Liver (tissue), 9 donors: ENCODE data around the gene DSCAM. TPM values are rescaled to one million over a fixed set of nuclear protein-coding genes. Genes with fewer than 3 reads are reported as not detected.

Experiments
- DNase-seq: peaks from one replicate; pipeline ENCODE4 v3.0.0-alpha.2; 2017; ENCODE audit warnings: low spot score
- H3K27ac ChIP-seq, 2 donors: one replicate each; pipeline ENCODE4 v1.7.0; 2013; ENCODE audit warnings: inconsistent platforms in 2 of 2, low read length in 2 of 2, control low read depth in 1 of 2, low read depth in 1 of 2, mild to moderate bottlenecking in 1 of 2
- H3K27me3 ChIP-seq, 4 donors: one replicate each; pipeline versions ENCODE4 v1.6.1 to v1.7.0; 2013; ENCODE audit warnings: low read length in 3 of 4, inconsistent platforms in 1 of 4, mild to moderate bottlenecking in 1 of 4, moderate library complexity in 1 of 4; ENCODE audit not compliant: control insufficient read depth in 4 of 4, insufficient read depth in 4 of 4
- H3K36me3 ChIP-seq, 4 donors: one replicate each; pipeline versions ENCODE4 v1.6.1 to v1.7.0; 2013; ENCODE audit warnings: low read length in 3 of 4, mild to moderate bottlenecking in 3 of 4, low read depth in 1 of 4, moderate library complexity in 1 of 4; ENCODE audit not compliant: control insufficient read depth in 4 of 4, insufficient read depth in 3 of 4
- H3K4me1 ChIP-seq, 4 donors: one replicate each; pipeline versions ENCODE4 v1.6.1 to v1.7.0; 2013; ENCODE audit warnings: low read length in 3 of 4, mild to moderate bottlenecking in 3 of 4, moderate library complexity in 1 of 4; ENCODE audit not compliant: control insufficient read depth in 4 of 4, insufficient read depth in 4 of 4
- H3K4me3 ChIP-seq, 3 donors: one replicate each; pipeline versions ENCODE4 v1.6.1 to v1.7.0; 2013; ENCODE audit warnings: low read length in 3 of 3, control low read depth in 1 of 3, low read depth in 1 of 3, mild to moderate bottlenecking in 1 of 3
- H3K9ac ChIP-seq, 2 donors: one replicate each; pipeline ENCODE4 v1.7.0; 2013; ENCODE audit warnings: low read length in 2 of 2, mild to moderate bottlenecking in 2 of 2, moderate library complexity in 2 of 2, control low read depth in 1 of 2, low read depth in 1 of 2
- H3K9me3 ChIP-seq, 4 donors: one replicate each; pipeline versions ENCODE4 v1.6.1 to v1.7.0; 2013; ENCODE audit warnings: low read length in 3 of 4; ENCODE audit not compliant: control insufficient read depth in 4 of 4
- ATF3 ChIP-seq: IDR thresholded peaks from 2 replicates; pipeline ENCODE4 v1.6.1; 2016; ENCODE audit warnings: antibody characterized with exemption
- CTCF ChIP-seq: fragments of 150-350 bp; IDR thresholded peaks from 2 replicates; pipeline ENCODE4 v1.5.1; 2017; ENCODE audit warnings: improper control_type of control experiment, low read depth, low read length; ENCODE audit not compliant: missing input control
- EGR1 ChIP-seq, 2 donors: IDR thresholded peaks; 2 replicates each; pipeline ENCODE4 v1.6.1; 2016 to 2018; ENCODE audit warnings: antibody characterized with exemption in 2 of 2, low read depth in 2 of 2
- FOXA1 ChIP-seq: IDR thresholded peaks from 2 replicates; pipeline ENCODE4 v1.6.1; 2016; ENCODE audit warnings: antibody characterized with exemption
- FOXA2 ChIP-seq: IDR thresholded peaks from 2 replicates; pipeline ENCODE4 v1.6.1; 2016; ENCODE audit warnings: antibody characterized with exemption
- GABPA ChIP-seq, 2 donors: IDR thresholded peaks in 1 of 2; conservative IDR thresholded peaks in 1 of 2; 2 replicates each; pipeline ENCODE4 v1.6.1; 2016; ENCODE audit warnings: antibody characterized with exemption in 2 of 2, mild to moderate bottlenecking in 1 of 2, moderate library complexity in 1 of 2
- HNF4A ChIP-seq, 2 donors: conservative IDR thresholded peaks; 2 replicates each; pipeline ENCODE4 v1.6.1; 2016; ENCODE audit warnings: antibody characterized with exemption in 2 of 2, mild to moderate bottlenecking in 2 of 2
- JUND ChIP-seq, 2 donors: IDR thresholded peaks; 2 replicates each; pipeline ENCODE4 v1.6.1; 2016; ENCODE audit warnings: antibody characterized with exemption in 2 of 2
- MAX ChIP-seq: IDR thresholded peaks from 2 replicates; pipeline ENCODE4 v1.6.1; 2016; ENCODE audit warnings: antibody characterized with exemption
- NR2F2 ChIP-seq: IDR thresholded peaks from 2 replicates; pipeline ENCODE4 v1.6.1; 2016; ENCODE audit warnings: antibody characterized with exemption
- RAD21 ChIP-seq, 2 donors: IDR thresholded peaks; 2 replicates each; pipeline ENCODE4 v1.6.1; 2016; ENCODE audit warnings: antibody characterized with exemption in 2 of 2, mild to moderate bottlenecking in 2 of 2
- REST ChIP-seq: IDR thresholded peaks from 2 replicates; pipeline ENCODE4 v1.6.1; 2016; ENCODE audit warnings: antibody characterized with exemption, mild to moderate bottlenecking
- RXRA ChIP-seq, 2 donors: IDR thresholded peaks; 2 replicates each; pipeline ENCODE4 v1.6.1; 2017 to 2018; ENCODE audit warnings: antibody characterized with exemption in 2 of 2, mild to moderate bottlenecking in 1 of 2
- SP1 ChIP-seq: IDR thresholded peaks from 2 replicates; pipeline ENCODE4 v1.6.1; 2018; ENCODE audit warnings: antibody characterized with exemption, mild to moderate bottlenecking
- TAF1 ChIP-seq: conservative IDR thresholded peaks from 2 replicates; pipeline ENCODE4 v1.6.1; 2016; ENCODE audit warnings: antibody characterized with exemption, mild to moderate bottlenecking
- ZBTB33 ChIP-seq: IDR thresholded peaks from 2 replicates; pipeline ENCODE4 v1.6.1; 2016; ENCODE audit warnings: antibody characterized with exemption
- WGBS: extraction: QIAGEN DNeasy Blood & Tissue Kit; methylation state at CpG from one replicate; pipeline ENCODE4 v1.1.7; 2013; 5-methylcytosine and 5-hydroxymethylcytosine counted together
- polyA plus RNA-seq, 2 donors: library from polyadenylated mRNA; stranded (reverse) in 1 of 2; unstranded in 1 of 2; fragments of 200-250 nt in 1 of 2; fragments of >200 nt in 1 of 2; fragmentation: Nextera tagmentation in 1 of 2; extraction: Ambion mirVana in 1 of 2; gene quantifications; one replicate each; pipeline versions ENCODE4 v1.2.1 to v1.2.3, GENCODE V29; 2013 to 2015
- total RNA-seq, 2 donors: library from RNA; depleted of rRNA; stranded (reverse); fragments of >200 nt; gene quantifications; one replicate each; pipeline ENCODE4 v1.2.3, GENCODE V29; 2014
- donor health status: healthy.
- donor health status: healthy.
- donor health status: healthy.
- donor health status: healthy.
- donor health status: healthy.

DSCAM gene
- total and polyA plus RNA-seq, 4 donors, result 0.02 to 0.23 (median 0.10) TPM

GRCh38 chr21:40074710-40075109, 772.2 kb downstream of the DSCAM start:
- Histone ChIP-seq H3K4me3 (no peak overlapping the region), H3K9me3 (no peaks in the 10 kb centered on the region), H3K36me3 (no peaks in the 10 kb centered on the region), H3K9ac (no peak overlapping the region), H3K4me1 (no peaks in the 10 kb centered on the region), H3K27ac (no peak overlapping the region), H3K27me3 (peaks cover 0 to 4% (median 0%) of the 10 kb centered on the region in 4 donors)
- DNase-seq, result no peak
- TF ChIP-seq ATF3 (no peak), NR2F2 (no peak), ZBTB33 (no peak), SP1 (no peak), JUND (IDR thresholded peaks at IDR 0.05) (no peak)
- WGBS, result 83% methylated on average over 8 of the region's 8 CpGs

- Histone ChIP-seq H3K27me3 (peaks cover 0 to 4% (median 0%) of the 10 kb centered on the region in 4 donors), H3K36me3 (no peaks in the 10 kb centered on the region), H3K4me3 (no peak overlapping the region), H3K9me3 (no peaks in the 10 kb centered on the region), H3K9ac (no peak overlapping the region), H3K27ac (no peak overlapping the region), H3K4me1 (no peaks in the 10 kb centered on the region)
- no peak for DNase-seq
- WGBS, result 70% methylated on average over 6 of the region's 6 CpGs
- TF ChIP-seq MAX, result no peak
- TF ChIP-seq JUND (IDR thresholded peaks at IDR 0.05), result no peak
- TF ChIP-seq GABPA (IDR thresholded peaks at IDR 0.05 in 1 of 2, conservative IDR thresholded peaks at IDR 0.05 in 1 of 2), result no peak
- no peak for TF ChIP-seq TAF1
- TF ChIP-seq REST, result no peak
- no peak for TF ChIP-seq FOXA2
- no peak for TF ChIP-seq SP1
- TF ChIP-seq FOXA1, result no peak
- TF ChIP-seq ATF3, result no peak
- no peak for TF ChIP-seq ZBTB33
- no peak for TF ChIP-seq CTCF
- no peak for TF ChIP-seq RAD21 (IDR thresholded peaks at IDR 0.05)
- no peak for TF ChIP-seq EGR1 (IDR thresholded peaks at IDR 0.05; ENCODE audit: low read depth in 2 of 2)
- no peak for TF ChIP-seq HNF4A (conservative IDR thresholded peaks at IDR 0.05)
- no peak for TF ChIP-seq RXRA (IDR thresholded peaks at IDR 0.05)
- no peak for TF ChIP-seq NR2F2
These were observed 772.8 kb downstream of the DSCAM start for GRCh38 chr21:40074198-40074597.
